HG02571 (cell line): ENCODE results near the gene MLH3.
"Not testable (repeated sequence)": the region's sequence is repeated elsewhere in the genome, so short reads cannot be mapped to it uniquely, and the experiment has no call there.

Experiments used
- ATAC-seq: cut with Tn5 transposase; IDR thresholded peaks from one replicate; pipeline ENCODE4 v1.9.1; 2021; ENCODE audit warnings: mild to moderate bottlenecking, moderate library complexity; ENCODE audit not compliant: unreplicated experiment

Gene MLH3

GRCh38 chr14:75067765-75068164 is 16.5 kb upstream of the MLH3 start:
- ATAC-seq, result not testable (repeated sequence)

- ATAC-seq, result no peak
These were observed 15.9 kb upstream of the MLH3 start for GRCh38 chr14:75067212-75067611.

- no peak for ATAC-seq
These were observed 15.4 kb upstream of the MLH3 start for GRCh38 chr14:75066691-75067090.

- no peak for ATAC-seq
These were observed 12.9 kb upstream of the MLH3 start for GRCh38 chr14:75064205-75064567.

- ATAC-seq, result peak; percentile 96
These were observed 12.4 kb upstream of the MLH3 start, which contains the start of gene ACYP1 for GRCh38 chr14:75063491-75064204. Gene ACYP1, minus strand, starts transcription at chr14:75064024. Its CDS starts 471 bp downstream, at chr14:75063553.

- ATAC-seq, result no peak
These were observed 11.7 kb upstream of the MLH3 start for GRCh38 chr14:75063013-75063412.

GRCh38 chr14:75060420-75060819 is 9.2 kb upstream of the MLH3 start:
- no peak for ATAC-seq

- no peak for ATAC-seq
These were observed 8.4 kb upstream of the MLH3 start for GRCh38 chr14:75059642-75060041.

- no peak for ATAC-seq
These were observed 3.2 kb upstream of the MLH3 start for GRCh38 chr14:75054421-75054820.

- no peak for ATAC-seq
These were observed 2.4 kb upstream of the MLH3 start for GRCh38 chr14:75053396-75054291.

- ATAC-seq, result no peak
These were observed 261 bp upstream of the MLH3 start for GRCh38 chr14:75051556-75051899.

- no peak for ATAC-seq
These were observed 1.5 kb downstream of the MLH3 start for GRCh38 chr14:75049731-75050201.

GRCh38 chr14:75049136-75049535 is 2.1 kb downstream of the MLH3 start:
- ATAC-seq, result no peak

- ATAC-seq, result no peak
These were observed 3.2 kb downstream of the MLH3 start for GRCh38 chr14:75048101-75048500.

- no peak for ATAC-seq
These were observed 3.8 kb downstream of the MLH3 start for GRCh38 chr14:75047506-75047905.

- ATAC-seq, result no peak
These were observed 4.4 kb downstream of the MLH3 start for GRCh38 chr14:75046899-75047298.

GRCh38 chr14:75046275-75046674 is 5.0 kb downstream of the MLH3 start:
- ATAC-seq, result no peak

- no peak for ATAC-seq
These were observed 6.5 kb downstream of the MLH3 start for GRCh38 chr14:75044752-75045151.

GRCh38 chr14:75044322-75044721 is 6.9 kb downstream of the MLH3 start:
- ATAC-seq, result no peak

GRCh38 chr14:75042035-75042434 is 9.2 kb downstream of the MLH3 start:
- ATAC-seq, result no peak

- ATAC-seq, result no peak
These were observed 9.7 kb downstream of the MLH3 start for GRCh38 chr14:75041613-75042012.

GRCh38 chr14:75040959-75041358 is 10.3 kb downstream of the MLH3 start:
- ATAC-seq, result no peak
